Stimulated activated CD4-positive, alpha-beta T cell treated with anti-CD3 and anti-CD28 coated beads, Interleukin-4, amount 100 ng/mL, for 4 hours (primary cell): ENCODE data around the gene GRID1.

Source experiments
- DNase-seq, 2 experiments: peaks; one replicate each; pipeline ENCODE4 v3.0.0-alpha.2; 2020

Gene GRID1

DNA sequence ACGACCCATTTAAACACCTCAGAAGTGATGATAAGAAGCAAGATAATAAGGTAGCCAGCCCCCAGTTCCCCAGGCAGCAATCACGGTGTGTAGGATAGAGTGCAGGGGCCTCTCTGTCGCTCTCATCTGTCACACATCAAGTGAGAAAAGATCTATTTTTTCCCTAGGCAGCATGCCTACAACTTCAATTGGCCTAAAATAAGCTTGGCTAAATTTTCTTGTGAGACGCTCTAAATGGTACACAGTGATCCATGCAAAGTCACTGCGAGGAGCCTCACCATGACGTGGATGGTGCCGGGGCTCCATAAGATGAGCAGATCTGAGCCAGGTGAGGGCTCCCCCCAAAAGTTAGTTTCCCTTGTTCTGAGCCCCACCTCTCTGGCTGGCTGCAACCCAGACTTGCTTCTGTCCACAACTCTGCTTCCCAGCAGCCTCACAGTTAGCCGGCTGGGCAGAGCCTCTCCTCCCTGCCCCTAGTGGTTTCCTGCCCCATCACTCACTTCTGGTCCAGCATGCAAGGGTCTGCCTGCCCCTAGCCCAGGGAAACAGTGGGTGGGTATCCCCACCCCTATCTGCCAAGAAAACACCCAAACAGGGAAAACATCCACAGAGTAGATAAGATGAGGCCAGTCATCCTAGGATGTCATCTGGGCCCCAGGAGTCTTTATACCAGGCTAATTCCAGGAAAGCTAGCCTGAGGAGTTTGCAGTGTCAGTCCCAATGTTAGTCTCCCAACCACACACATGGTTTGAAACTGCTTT lies 342.1 kb downstream of the GRID1 start:
- DNase-seq, result no peak

DNA sequence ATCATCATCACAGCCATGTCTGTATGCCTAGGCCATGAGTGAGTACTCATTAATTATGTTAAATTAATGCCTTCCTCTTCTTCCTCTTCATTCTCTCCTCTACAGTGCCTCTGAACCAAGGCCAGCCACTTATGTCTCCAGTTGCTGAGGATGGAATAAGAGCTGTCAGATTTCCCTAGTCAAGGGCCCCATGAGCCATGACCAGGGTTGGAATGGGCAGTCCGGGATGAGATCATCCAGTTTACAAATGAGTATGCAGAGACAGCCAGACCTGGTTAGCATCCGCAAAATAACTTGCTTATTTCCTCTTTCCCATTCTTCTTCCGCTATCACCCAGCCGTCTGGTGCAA lies 342.7 kb downstream of the GRID1 start:
- DNase-seq, result no peak

DNA sequence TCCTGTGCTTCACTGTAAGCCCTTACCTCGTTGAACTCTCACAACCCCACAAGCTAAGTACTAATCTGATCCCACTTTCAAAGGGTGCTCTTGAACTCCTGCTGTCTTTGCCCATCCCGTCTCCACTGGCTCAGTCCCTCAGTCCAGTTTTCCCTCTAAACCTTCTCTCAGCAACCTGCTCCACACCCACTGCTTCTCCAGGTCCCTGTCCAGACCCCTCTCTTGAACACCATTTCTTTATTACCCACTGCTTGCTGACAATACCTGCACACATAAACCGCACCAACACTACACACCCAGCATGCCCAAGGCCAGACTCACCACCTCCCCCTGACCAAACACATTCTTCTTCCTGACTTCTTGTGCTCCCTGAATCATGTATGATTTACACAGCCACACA lies 343.3 kb downstream of the GRID1 start:
- no peak for DNase-seq

DNA sequence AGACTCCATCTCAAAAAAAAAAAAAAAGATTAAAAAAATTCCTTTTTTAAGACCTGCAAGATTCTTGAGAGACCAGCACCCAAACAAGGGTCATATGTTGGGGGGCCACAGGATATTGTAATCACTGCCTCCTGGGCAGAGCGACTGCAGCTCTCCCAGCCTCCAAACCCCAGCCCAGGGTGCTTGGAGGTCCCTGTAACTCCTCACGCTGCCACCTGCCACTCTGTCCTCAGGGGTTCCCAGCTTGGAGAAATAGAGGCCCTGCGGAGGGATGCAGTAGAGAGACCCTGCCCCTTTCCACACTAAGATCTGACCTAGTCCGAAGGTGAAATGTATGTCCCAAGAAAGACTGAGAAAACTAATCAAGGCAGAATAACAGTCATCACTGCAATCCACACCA lies 343.7 kb downstream of the GRID1 start:
- no peak for DNase-seq

DNA sequence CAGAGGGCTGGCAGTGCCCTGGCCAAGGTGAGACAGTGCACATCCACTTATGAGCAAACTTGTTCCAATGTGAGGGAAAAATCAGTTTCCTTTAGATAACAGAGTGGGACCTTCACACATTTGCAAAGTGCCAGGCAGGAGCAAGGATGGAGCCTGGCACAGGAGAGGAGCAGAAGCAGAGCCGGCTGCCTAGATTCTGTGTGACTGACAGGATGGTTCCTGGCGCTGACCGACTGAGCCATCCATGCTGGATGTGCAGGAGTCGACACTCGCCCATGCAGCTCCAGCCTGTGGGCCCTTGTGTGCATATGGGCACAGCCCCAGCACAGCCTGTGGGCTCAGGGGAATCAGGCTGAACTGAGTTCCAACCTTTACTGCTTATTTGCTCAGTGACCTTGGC lies 346.5 kb downstream of the GRID1 start:
- DNase-seq, result no peak

DNA sequence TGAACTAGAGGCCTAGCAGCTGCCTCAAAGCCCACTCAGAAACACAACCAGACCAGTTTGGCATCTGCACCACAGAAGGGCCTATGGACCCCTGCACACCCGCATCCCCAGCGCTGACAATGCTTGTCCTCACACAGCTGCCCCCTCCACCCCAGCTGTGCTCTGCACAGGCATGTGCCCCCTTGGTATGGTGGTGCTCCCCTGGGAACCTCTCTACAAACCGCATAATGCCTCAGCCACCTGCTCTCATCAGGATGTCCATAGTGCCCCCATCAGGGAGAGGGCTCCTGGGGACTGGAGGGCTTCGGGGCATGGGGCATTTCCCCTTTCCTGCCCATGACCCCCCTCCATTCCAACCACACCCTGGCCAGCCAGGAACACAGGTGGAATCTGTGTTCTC lies 347.5 kb downstream of the GRID1 start:
- DNase-seq, result no peak

DNA sequence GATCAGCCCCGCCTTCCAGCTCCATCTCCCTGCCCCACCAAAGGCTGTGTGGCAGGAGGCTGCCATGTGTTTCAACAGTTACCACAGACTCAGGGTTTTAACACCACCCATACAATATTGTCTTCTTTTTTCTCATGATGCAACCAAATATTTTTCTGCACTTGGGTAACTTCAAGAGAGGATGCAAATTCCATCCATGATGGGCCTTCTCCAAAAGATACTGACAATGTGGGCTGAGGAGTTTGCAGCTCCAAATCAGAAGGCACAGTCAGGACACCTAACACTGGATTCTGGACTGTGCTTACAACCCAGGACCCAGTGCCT lies 347.9 kb downstream of the GRID1 start:
- no peak for DNase-seq

DNA sequence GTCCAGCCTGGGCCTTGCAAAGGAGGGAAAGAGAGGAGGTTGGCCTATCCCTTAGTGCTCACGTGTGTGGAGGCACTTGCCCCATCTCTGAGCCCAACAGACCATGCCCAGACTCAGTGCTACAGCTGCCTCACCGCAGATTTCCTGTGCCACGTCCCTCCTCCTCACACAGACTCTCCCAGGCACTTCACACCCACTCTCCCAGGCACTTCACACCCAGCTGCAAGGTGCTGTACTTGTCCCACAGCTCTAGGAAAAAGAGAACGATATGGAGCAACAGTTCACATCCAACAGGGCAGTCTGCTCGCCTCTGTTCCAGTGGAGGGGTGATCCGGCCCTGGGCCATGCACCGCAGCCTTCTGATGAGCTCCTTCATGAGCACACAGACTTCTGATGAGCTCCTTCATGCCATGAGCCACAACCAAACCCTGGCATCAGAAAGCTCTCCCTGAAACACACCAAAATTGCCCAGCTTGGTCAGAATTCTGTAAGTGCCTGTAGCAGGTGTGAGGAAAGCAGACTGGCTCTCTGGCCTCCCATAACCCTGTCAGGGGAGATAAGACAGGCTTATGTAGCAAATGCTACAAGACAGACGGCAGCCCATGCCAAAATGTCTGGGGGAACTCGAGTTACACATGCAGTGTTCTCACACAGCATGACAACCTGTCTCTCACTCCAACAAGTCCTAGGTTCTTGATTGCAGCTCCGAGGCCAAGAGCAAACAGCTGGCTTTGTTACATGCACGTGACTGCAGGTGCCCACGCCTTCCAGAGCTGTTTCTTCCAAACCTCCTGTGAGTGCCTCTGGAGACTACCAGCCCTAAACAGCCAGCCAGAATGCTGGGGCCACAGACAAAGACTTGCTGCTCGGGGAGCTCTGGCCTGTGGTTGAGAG lies 348.5 kb downstream of the GRID1 start:
- DNase-seq, result no peak

DNA sequence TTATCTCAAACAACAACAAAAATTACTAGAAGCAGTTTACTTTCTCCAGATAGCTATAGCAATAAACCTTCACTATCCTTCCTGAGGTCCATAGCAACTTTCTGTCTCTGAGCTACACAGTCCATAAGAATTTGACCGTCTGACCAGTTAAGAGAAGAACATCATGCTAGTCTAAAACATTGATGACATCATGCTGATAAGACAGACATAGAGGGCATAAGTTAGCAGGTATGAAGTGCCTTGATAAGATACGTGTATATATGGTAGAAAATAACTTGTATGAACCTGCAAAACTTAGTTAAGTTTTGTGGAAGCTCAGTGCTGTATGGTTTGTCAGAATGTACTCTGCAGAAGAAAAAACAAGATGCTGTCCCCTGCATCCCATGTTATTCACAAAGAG lies 353.0 kb downstream of the GRID1 start:
- DNase-seq, result no peak

DNA sequence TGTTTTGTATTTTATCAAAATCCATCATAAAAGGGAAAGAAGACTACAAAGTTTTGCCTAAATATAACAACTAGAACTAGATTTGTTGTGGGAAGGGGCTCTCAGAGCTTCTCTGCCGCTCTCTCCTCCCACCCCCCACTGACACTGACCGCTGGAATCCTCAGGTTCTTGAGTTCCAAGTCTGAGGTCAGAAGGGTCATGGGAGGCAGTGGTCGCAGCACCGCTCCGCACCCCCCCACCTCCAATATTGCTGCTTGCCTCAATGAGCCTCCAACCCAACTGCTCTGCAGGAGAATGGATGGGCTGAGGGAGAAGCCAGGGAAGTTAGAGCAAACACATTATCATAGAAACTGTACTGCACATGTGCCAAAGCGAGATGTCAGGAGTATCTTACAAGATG lies 359.4 kb downstream of the GRID1 start:
- no peak for DNase-seq

DNA sequence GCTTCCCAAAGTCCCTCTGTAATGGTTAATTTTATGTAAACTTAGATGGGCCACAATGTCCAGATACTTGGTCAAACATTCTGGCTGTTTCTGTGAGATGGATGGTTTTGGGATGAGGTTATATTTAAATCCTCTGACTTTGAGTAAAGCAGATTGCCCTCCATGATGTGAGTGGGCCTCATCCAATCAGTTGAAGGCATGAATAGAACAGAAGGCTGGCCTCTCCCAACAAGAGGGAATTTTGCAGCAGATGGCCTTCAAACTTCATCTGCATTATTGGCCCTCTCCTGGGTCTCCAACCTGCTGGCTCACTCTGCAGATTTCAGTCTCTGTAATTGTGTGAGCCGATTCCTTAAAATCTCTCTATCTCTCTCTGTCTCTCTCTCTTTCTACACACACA lies 362.3 kb downstream of the GRID1 start:
- DNase-seq, result no peak

DNA sequence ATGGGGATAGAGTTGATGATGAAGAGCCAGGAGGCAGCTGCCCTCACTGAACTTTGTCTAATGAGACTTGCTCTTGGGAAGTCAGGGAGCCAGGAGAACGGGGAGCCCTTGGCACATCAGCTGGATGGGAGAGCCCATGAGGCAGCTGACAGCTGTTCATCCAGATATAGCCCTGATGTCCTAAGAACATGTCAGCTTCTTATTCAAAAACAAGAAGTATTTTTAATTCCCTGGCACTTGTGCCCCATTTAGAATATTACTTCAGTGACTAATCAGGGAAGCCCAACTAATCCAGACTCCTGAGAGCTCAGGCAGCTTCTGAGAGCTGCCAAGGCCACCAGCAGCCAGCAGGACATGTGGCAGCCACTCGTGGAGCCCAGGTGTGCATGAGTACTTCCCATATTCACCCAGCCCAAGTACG lies 363.4 kb downstream of the GRID1 start:
- no peak for DNase-seq

DNA sequence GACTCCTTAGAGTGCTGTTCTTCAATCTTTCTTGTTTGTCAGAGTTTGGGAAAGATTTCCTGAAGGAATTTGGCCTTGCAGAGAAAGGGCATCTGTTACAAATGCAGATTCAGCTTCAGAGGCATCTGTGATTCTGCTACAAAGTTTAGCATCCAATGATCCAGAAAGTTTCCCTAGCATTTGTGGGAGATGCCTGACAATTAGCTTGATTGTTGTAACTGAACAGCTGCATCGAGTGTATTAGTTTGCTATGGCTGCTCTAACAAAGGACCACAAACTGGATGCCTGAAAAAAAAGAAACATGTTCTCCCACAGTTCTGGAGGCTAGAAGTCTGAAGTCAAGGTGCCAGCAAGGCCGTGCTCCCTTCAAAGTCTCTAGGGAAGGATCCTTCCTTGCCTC lies 365.1 kb downstream of the GRID1 start:
- no peak for DNase-seq

DNA sequence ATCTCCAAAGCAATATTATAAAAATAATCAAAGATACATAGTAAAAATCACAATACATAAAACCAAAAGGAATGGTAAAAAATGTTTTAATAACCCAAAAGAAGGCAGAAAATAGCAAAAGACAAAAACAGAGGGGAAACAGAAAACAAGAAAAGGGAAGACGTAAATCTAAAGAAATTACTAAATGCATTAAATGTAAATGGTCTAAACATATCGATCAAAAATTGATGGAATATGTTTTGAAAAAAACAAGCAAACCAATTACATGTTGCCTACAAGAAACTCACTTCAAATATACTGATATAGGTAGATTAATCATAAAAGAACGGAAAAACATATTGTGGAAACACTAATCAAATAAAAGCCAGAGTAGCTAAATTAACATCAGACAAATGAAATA lies 369.1 kb downstream of the GRID1 start:
- DNase-seq, result no peak

DNA sequence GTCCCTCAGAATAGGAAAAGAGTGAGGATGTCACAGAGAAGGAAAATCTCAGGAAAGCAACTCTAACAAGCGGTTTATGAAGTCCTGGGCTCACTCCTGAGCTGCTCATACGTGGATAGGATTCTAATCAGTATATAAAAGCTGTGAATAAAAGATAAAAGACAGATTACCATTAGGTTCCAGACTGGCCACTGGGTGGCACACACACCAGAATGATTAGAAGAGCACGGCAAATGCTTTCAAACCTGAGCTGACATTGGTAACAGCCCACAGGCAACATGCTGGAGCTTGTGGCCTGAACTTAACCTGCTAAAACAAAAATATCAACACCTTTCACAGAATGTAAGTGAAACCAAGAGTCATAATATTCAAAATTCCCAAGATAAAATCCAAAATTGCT lies 370.8 kb downstream of the GRID1 start:
- no peak for DNase-seq

DNA sequence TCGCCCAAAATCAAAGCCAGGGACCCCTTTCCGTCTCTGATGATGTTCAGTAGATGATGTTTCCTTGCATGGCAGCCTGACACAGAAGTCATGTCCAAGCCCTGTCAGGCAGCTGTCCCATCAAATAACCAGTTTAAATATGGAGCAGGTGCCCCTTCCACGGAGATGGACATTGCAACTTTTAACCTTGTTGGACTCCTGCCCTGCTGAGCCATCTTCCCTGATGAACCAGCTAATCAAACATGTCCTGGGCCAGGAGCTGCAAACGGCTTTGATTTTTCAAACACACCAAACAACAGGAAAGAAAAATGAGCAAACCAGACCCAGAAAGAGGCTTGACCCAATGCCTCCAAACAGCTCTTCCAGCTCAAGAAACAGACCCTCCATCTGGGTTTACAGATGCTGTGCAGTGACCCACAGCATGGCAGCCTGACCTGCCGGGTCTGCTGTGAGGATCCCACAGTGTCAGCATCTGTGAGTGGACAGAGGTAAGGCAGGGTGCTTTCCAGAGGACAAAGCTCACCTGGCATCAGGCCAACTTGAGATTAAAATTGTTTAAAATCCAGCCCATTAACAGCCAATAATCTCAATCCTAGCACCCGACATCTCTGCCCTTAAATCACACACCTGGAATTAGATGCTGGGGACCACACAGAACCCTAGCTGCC lies 372.6 kb downstream of the GRID1 start:
- DNase-seq, result no peak

DNA sequence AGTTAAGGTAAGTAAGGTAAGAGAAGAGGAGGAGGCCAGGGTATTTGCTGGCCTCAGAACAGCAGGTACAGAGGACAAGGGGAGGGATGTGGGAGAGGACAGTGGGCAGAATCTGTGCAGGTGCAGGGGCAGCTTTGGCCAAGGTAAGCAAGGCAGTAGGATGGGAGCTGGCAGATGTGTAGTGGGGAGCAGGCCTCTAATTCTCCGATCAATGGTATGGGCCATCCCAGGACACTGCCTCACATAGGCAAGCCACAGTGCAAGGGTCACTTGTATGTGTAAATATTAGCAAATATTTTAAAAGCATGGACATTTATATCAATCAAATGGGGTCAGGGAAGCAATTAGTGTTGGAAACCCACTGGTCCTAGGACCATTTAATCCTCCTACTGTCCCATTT lies 373.5 kb downstream of the GRID1 start:
- no peak for DNase-seq

DNA sequence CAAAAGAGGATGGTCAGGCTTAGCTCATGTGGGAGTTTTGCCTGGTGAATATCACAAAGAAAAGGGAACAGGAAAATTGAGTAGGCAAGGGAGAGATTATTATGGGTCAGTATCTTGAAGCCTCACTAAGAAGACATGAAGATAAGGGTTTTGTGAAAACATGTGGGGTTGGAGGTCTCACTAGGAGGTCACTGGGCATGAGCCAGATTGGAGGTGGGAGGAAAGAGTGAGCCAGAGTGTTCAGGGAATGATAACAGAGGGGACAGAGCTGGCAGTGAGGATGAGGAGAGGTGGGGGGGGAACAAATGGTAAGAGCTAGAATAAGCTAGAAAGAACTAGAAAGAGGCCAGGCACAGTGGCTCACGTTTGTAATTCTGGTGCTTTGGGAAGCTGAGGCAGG lies 374.3 kb downstream of the GRID1 start:
- DNase-seq, result no peak

DNA sequence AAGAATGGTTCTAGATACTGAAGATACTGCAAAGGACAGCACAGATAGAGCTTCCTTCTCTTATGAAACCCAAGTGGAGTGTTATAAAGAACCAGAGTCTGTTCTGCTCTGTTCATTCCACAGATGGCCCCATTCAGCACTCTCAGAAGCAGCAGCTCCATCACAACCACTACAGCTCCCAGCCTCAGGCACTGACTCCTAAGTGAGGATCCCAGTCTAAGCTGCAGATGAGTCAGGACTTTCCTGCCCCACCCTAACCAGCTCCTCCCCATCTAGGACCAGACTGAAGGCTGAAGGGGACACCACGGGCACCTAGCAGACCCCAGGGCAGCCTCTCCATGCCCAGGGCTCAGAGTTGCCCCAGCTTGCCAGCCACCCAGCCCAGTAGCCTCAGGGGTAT lies 379.8 kb downstream of the GRID1 start:
- no peak for DNase-seq

DNA sequence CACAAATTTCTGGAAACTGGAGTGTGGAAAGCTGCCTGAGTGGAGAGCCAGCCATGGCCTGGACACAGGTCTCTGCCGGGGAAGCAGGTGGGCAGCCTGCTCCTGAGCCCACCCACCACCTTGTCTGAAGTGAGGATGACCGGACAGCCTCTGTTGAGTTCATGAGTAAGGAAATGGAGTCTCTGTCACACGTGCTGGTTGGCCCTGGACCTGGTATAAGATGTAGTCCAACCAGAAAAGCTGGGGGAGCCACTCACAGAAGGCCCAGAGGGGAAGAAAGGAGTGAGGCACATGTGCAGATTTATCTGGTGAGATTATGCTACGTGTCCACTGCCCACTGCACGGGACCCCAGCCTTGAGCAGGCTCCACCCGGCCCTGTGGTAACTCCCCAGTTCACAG lies 383.5 kb downstream of the GRID1 start:
- no peak for DNase-seq

DNA sequence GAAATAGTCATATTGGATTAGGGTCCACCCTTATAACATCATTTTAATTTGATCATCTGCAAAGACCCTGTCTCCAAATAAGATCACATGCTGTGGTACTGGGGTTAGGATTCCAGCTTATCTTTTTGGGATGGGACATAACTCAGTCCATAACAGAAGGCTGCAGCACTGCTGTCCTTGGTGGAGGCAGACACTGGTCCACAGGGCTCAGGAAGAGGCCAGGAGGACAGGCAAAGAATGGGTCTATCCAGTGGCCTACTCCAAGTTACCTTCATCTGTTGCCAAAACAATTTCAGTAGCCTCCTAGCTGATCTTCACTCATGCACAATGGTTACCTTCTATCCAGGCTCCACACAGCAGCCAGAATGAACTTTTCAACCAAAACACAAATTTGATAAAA lies 387.0 kb downstream of the GRID1 start:
- no peak for DNase-seq

DNA sequence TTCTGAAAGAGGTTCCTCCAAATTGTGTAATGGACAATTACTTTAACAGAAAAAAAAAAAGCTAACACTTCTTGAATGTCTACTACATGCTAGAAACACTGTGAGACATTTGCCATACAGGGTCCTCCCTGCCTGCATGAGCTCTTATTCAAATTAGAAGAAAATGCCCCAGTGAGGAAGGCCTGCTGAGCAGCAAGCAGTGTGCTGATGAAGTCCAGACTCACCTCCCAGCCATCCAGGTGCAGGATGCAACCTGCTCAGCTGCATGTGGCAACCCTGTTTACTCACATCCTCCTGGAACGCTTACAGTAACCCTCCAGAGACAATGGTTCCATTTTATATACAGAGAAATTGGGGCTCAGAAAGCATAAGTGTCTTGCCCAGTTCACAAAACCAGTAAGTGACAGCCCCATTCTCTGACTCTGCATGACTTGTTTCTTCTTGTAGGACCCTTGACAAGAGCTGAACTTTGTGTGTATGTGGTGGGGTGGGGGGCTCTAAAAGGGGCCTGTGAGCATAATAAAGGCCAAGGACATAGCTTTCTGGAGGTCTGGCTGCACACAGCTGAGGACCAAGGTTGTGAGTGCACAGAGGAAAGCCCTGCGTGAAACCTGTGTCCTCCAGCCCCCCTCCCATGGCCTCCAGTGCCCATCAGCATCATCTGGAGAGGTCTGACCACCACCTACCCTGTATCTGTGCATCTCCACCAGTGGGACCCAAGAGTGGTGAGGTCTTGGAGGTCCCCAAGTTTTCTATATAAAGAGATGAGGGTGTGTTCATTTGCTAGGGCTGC lies 387.8 kb downstream of the GRID1 start:
- DNase-seq, result no peak

DNA sequence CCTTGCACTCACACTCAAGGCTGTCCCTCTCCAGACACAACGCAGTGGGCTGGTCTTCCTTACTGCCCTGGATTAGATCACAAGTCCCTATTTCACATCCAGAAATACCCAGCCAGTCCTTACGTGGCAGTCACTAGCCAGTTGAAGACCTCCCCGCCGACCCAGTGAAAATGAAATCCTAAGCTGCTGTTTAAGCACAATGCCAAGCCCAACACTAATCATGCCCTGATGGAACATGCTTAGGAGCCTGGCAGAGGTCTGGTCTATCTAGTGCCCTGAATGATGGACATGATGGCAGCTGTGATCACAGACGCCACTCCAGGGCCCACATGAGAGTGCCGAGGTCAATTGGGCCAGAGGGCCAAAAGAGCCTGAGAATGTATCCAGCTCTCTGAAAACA lies 389.0 kb downstream of the GRID1 start:
- DNase-seq, result no peak
